DOHH2 (cell line): ENCODE data around the gene EXOSC1.

ENCODE experiments used
- H3F3A ChIP-seq: fragments of 200-600 bp; sonication (generic), shearing (Covaris generic); 2 replicates; pipeline ENCODE4 v1.6.0; 2016; ENCODE audit warnings: antibody characterized with exemption, mild to moderate bottlenecking; ENCODE audit not compliant: control insufficient read depth, insufficient read depth
- H3K27ac ChIP-seq: fragments of 200-600 bp; sonication (generic); 2 replicates; pipeline ENCODE4 v1.5.1; 2014; ENCODE audit warnings: low read depth, mild to moderate bottlenecking, low read length, moderate library complexity
- H3K27me3 ChIP-seq: fragments of 200-600 bp; sonication (generic); 2 replicates; pipeline ENCODE4 v1.6.1; 2014; ENCODE audit warnings: mild to moderate bottlenecking, low read length, mixed read lengths; ENCODE audit not compliant: control insufficient read depth
- H3K36me3 ChIP-seq: fragments of 200-600 bp; sonication (generic); 2 replicates; pipeline ENCODE4 v1.6.1; 2014; ENCODE audit warnings: mild to moderate bottlenecking, low read length, moderate library complexity, mixed read lengths; ENCODE audit not compliant: control insufficient read depth
- H3K4me1 ChIP-seq: fragments of 200-600 bp; sonication (generic); 2 replicates; pipeline ENCODE4 v1.6.1; 2014; ENCODE audit warnings: mild to moderate bottlenecking, low read length, mixed read lengths; ENCODE audit not compliant: control insufficient read depth
- H3K4me2 ChIP-seq: fragments of 200-600 bp; sonication (generic); 2 replicates; pipeline ENCODE4 v1.6.0; 2014; ENCODE audit warnings: mild to moderate bottlenecking, low read length, moderate library complexity
- H3K4me3 ChIP-seq: fragments of 200-600 bp; sonication (generic); 2 replicates; pipeline ENCODE4 v1.5.1; 2014; ENCODE audit warnings: mild to moderate bottlenecking, low read length, mixed read lengths
- H3K79me2 ChIP-seq: fragments of 200-600 bp; sonication (generic); 2 replicates; pipeline ENCODE4 v1.6.1; 2014; ENCODE audit warnings: mild to moderate bottlenecking, low read length, mixed read lengths; ENCODE audit not compliant: control insufficient read depth
- H3K9me2 ChIP-seq: fragments of 200-600 bp; sonication (generic); replicated peaks from 2 replicates; pipeline ENCODE4 v1.6.1; 2014; ENCODE audit warnings: mild to moderate bottlenecking, low read length, mixed read lengths; ENCODE audit not compliant: control insufficient read depth
- H3K9me3 ChIP-seq: fragments of 200-600 bp; sonication (generic); 2 replicates; pipeline ENCODE4 v1.6.1; 2014; ENCODE audit warnings: antibody characterized with exemption, low read length, mixed read lengths; ENCODE audit not compliant: control insufficient read depth, insufficient read depth
- H4K20me1 ChIP-seq: fragments of 200-600 bp; sonication (generic); 2 replicates; pipeline ENCODE4 v1.6.0; 2014; ENCODE audit warnings: low read depth, mild to moderate bottlenecking, antibody characterized with exemption, low read length, moderate library complexity; ENCODE audit not compliant: control insufficient read depth, insufficient read depth
- CTCF ChIP-seq: fragments of 200-600 bp; sonication (generic); IDR thresholded peaks from one replicate; pipeline ENCODE4 v1.5.1; 2014; ENCODE audit warnings: antibody characterized with exemption, mild to moderate bottlenecking, low read depth, low read length; ENCODE audit not compliant: poor library complexity, severe bottlenecking
- EZH2phosphoT487 ChIP-seq: fragments of 200-600 bp; sonication (generic); IDR thresholded peaks from 2 replicates; pipeline ENCODE4 v1.6.1; 2017; ENCODE audit warnings: borderline replicate concordance, mild to moderate bottlenecking, antibody characterized with exemption, low read length, moderate library complexity, mixed read lengths

Gene EXOSC1

GRCh38 chr10:97393034-97393573, 52.7 kb downstream of the EXOSC1 start:
- Histone ChIP-seq H3K9me3 (no peaks in the 10 kb centered on the region), H3K36me3 (peaks cover 57% of the 10 kb centered on the region), H3F3A (no peaks in the 10 kb centered on the region), H3K4me1 (no peaks in the 10 kb centered on the region), H4K20me1 (no peaks in the 10 kb centered on the region), H3K9me2 (no peaks in the 10 kb centered on the region), H3K79me2 (no peaks in the 10 kb centered on the region), H3K27ac (no peak overlapping the region), H3K4me3 (no peak overlapping the region), H3K4me2 (no peak overlapping the region), H3K27me3 (no peaks in the 10 kb centered on the region)
- TF ChIP-seq CTCF (no peak), EZH2phosphoT487 (no peak)

GRCh38 chr10:97390091-97390490, 55.7 kb downstream of the EXOSC1 start:
- Histone ChIP-seq H3K36me3 (peaks cover 53% of the 10 kb centered on the region), H3K4me1 (no peaks in the 10 kb centered on the region), H3K9me2 (no peaks in the 10 kb centered on the region), H3F3A (no peaks in the 10 kb centered on the region), H3K27me3 (no peaks in the 10 kb centered on the region), H3K27ac (no peak overlapping the region), H3K4me3 (no peak overlapping the region), H3K9me3 (no peaks in the 10 kb centered on the region), H3K4me2 (no peak overlapping the region), H4K20me1 (no peaks in the 10 kb centered on the region), H3K79me2 (no peaks in the 10 kb centered on the region)
- TF ChIP-seq CTCF (no peak), EZH2phosphoT487 (no peak)

- Histone ChIP-seq H4K20me1 (no peaks in the 10 kb centered on the region), H3K27me3 (no peaks in the 10 kb centered on the region), H3F3A (no peaks in the 10 kb centered on the region), H3K79me2 (no peaks in the 10 kb centered on the region), H3K36me3 (peaks cover 50% of the 10 kb centered on the region), H3K9me3 (no peaks in the 10 kb centered on the region), H3K4me2 (no peak overlapping the region), H3K27ac (no peak overlapping the region), H3K4me3 (no peak overlapping the region), H3K4me1 (no peaks in the 10 kb centered on the region), H3K9me2 (no peaks in the 10 kb centered on the region)
- no peak for TF ChIP-seq CTCF
- TF ChIP-seq EZH2phosphoT487: no peak
Observed at GRCh38 chr10:97388152-97388551, 57.7 kb downstream of the EXOSC1 start.
